ENCODE data around the gene ZBTB20.

ZBTB20 gene

GRCh38 chr3:114942773-114943172 is 204.3 kb downstream of the ZBTB20 start:
- Histone ChIP-seq H3K79me2 (ENCODE audit: insufficient read depth, low read length) (no peaks in the 10 kb centered on the region), H3K4me2 (ENCODE audit: low read depth, low read length, poor library complexity, severe bottlenecking) (no peak overlapping the region), H3K9me2 (replicated peaks; ENCODE audit: insufficient read depth, low read length) (no peaks in the 10 kb centered on the region), H3K27me3 (ENCODE audit: low read length) (no peaks in the 10 kb centered on the region), H3K27ac (ENCODE audit: low read depth, low read length) (no peak overlapping the region), H3K4me3 (ENCODE audit: insufficient read depth, low read length, poor library complexity, severe bottlenecking) (no peak overlapping the region), H3K9me3 (ENCODE audit: insufficient read depth, low read length) (no peaks in the 10 kb centered on the region), H3K9ac (ENCODE audit: low read length) (no peak overlapping the region), H3K36me3 (ENCODE audit: low read length) (no peaks in the 10 kb centered on the region), H2AFZ (ENCODE audit: low read depth, low read length, severe bottlenecking) (no peak overlapping the region), H3F3A (ENCODE audit: insufficient read depth) (no peaks in the 10 kb centered on the region), H4K20me1 (ENCODE audit: low read depth, low read length) (no peaks in the 10 kb centered on the region)
- no peak for TF ChIP-seq CTCF (IDR thresholded peaks at IDR 0.05; ENCODE audit: insufficient read depth, low read length, poor library complexity, severe bottlenecking)
- TF ChIP-seq EZH2phosphoT487 (conservative IDR thresholded peaks at IDR 0.05; ENCODE audit: low read length): no peak

- Histone ChIP-seq H2AFZ (ENCODE audit: low read depth, low read length, severe bottlenecking) (no peak overlapping the region), H3K27me3 (ENCODE audit: low read length) (no peaks in the 10 kb centered on the region)
These were observed 205.3 kb downstream of the ZBTB20 start for GRCh38 chr3:114941626-114942309.

DNA sequence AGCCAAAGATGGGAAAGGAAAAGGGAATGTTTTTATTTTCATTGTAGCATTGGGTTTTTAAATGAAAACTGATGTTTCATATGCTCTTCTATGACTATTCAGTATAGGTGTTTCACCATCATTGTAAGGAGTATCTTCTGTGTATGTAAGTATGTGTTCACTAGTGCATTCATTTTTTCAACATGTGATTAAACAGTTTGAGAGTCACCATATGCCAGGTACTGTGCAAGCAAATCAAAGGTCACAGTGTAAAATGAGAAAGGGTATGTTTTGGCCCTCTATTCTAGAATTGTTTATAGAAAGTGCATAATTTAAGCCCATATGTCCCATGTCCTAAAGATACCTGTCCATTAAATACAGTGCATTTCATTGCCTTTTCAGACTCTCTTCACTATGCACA is 207.2 kb downstream of the ZBTB20 start:
- Histone ChIP-seq H3K9me3 (ENCODE audit: insufficient read depth, low read length) (no peaks in the 10 kb centered on the region), H3F3A (ENCODE audit: insufficient read depth) (no peaks in the 10 kb centered on the region), H3K9ac (ENCODE audit: low read length) (no peak overlapping the region), H3K79me2 (ENCODE audit: insufficient read depth, low read length) (no peaks in the 10 kb centered on the region), H2AFZ (ENCODE audit: low read depth, low read length, severe bottlenecking) (no peak overlapping the region), H3K27ac (ENCODE audit: low read depth, low read length) (no peak overlapping the region), H3K36me3 (ENCODE audit: low read length) (no peaks in the 10 kb centered on the region), H3K27me3 (ENCODE audit: low read length) (no peaks in the 10 kb centered on the region), H3K9me2 (replicated peaks; ENCODE audit: insufficient read depth, low read length) (no peaks in the 10 kb centered on the region), H4K20me1 (ENCODE audit: low read depth, low read length) (no peaks in the 10 kb centered on the region), H3K4me2 (ENCODE audit: low read depth, low read length, poor library complexity, severe bottlenecking) (no peak overlapping the region), H3K4me3 (ENCODE audit: insufficient read depth, low read length, poor library complexity, severe bottlenecking) (no peak overlapping the region)
- TF ChIP-seq CTCF (IDR thresholded peaks at IDR 0.05; ENCODE audit: insufficient read depth, low read length, poor library complexity, severe bottlenecking) (no peak), EZH2phosphoT487 (conservative IDR thresholded peaks at IDR 0.05; ENCODE audit: low read length) (no peak)

More at GRCh38 chr3:114941626-114942309, 205.3 kb downstream of the ZBTB20 start:
- Histone ChIP-seq H3F3A (ENCODE audit: insufficient read depth) (no peaks in the 10 kb centered on the region), H3K9me2 (replicated peaks; ENCODE audit: insufficient read depth, low read length) (no peaks in the 10 kb centered on the region), H3K27ac (ENCODE audit: low read depth, low read length) (no peak overlapping the region), H3K4me2 (ENCODE audit: low read depth, low read length, poor library complexity, severe bottlenecking) (no peak overlapping the region), H3K79me2 (ENCODE audit: insufficient read depth, low read length) (no peaks in the 10 kb centered on the region), H3K9me3 (ENCODE audit: insufficient read depth, low read length) (no peaks in the 10 kb centered on the region), H4K20me1 (ENCODE audit: low read depth, low read length) (no peaks in the 10 kb centered on the region), H3K9ac (ENCODE audit: low read length) (no peak overlapping the region), H3K4me3 (ENCODE audit: insufficient read depth, low read length, poor library complexity, severe bottlenecking) (no peak overlapping the region), H3K36me3 (ENCODE audit: low read length) (no peaks in the 10 kb centered on the region)
- TF ChIP-seq EZH2phosphoT487 (conservative IDR thresholded peaks at IDR 0.05; ENCODE audit: low read length) (no peak), CTCF (IDR thresholded peaks at IDR 0.05; ENCODE audit: insufficient read depth, low read length, poor library complexity, severe bottlenecking) (no peak)

Measured in SU-DHL-6 (cell line).